Measurements from ENCODE around the gene MYO7A. TPM values are rescaled to one million over a fixed set of nuclear protein-coding genes. Genes with fewer than 3 reads are reported as not detected.
A peak's percentile ranks its signal among the peaks of the same experiment; 100 is the strongest.

Gene MYO7A
- total RNA-seq, 1 donor from 2014 or later: 4.6 TPM

GRCh38 chr11:77111946-77112345, 16.1 kb upstream of the MYO7A start:
- no peak for DNase-seq (ENCODE audit: low read depth in 2 of 2)

- DNase-seq (ENCODE audit: low read depth in 2 of 2): no peak
These were observed 15.2 kb upstream of the MYO7A start for GRCh38 chr11:77112641-77113381.

GRCh38 chr11:77113382-77114088, 14.5 kb upstream of the MYO7A start:
- peak; percentile 42 to 46 for DNase-seq (ENCODE audit: low read depth in 2 of 2)

- no peak for DNase-seq (ENCODE audit: low read depth in 2 of 2)
These were observed 14.0 kb upstream of the MYO7A start for GRCh38 chr11:77114089-77114463.

GRCh38 chr11:77115181-77115611, 12.8 kb upstream of the MYO7A start:
- peak in 1 of 2 donors; percentile 14 for DNase-seq (ENCODE audit: low read depth in 2 of 2)

GRCh38 chr11:77115956-77116355, 12.1 kb upstream of the MYO7A start:
- DNase-seq (ENCODE audit: low read depth in 2 of 2): no peak

GRCh38 chr11:77117492-77117891, 10.6 kb upstream of the MYO7A start:
- no peak for DNase-seq (ENCODE audit: low read depth in 2 of 2)

- no peak for DNase-seq (ENCODE audit: low read depth in 2 of 2)
These were observed 10.0 kb upstream of the MYO7A start for GRCh38 chr11:77118086-77118485.

- no peak for DNase-seq (ENCODE audit: low read depth in 2 of 2)
These were observed 9.1 kb upstream of the MYO7A start for GRCh38 chr11:77118971-77119370.

GRCh38 chr11:77119531-77119936, 8.5 kb upstream of the MYO7A start:
- DNase-seq (ENCODE audit: low read depth in 2 of 2): no peak

GRCh38 chr11:77120571-77120970, 7.5 kb upstream of the MYO7A start:
- DNase-seq (ENCODE audit: low read depth in 2 of 2): no peak

GRCh38 chr11:77121096-77121640, 6.9 kb upstream of the MYO7A start:
- DNase-seq (ENCODE audit: low read depth in 2 of 2): no peak

GRCh38 chr11:77121876-77122575, 6.0 kb upstream of the MYO7A start:
- DNase-seq (ENCODE audit: low read depth in 2 of 2): no peak

GRCh38 chr11:77122576-77123212, 5.4 kb upstream of the MYO7A start:
- no peak for DNase-seq (ENCODE audit: low read depth in 2 of 2)

- DNase-seq (ENCODE audit: low read depth in 2 of 2): no peak
These were observed 4.5 kb upstream of the MYO7A start for GRCh38 chr11:77123591-77123990.

GRCh38 chr11:77124041-77124440, 4.0 kb upstream of the MYO7A start:
- DNase-seq (ENCODE audit: low read depth in 2 of 2): no peak

- no peak for DNase-seq (ENCODE audit: low read depth in 2 of 2)
These were observed 3.6 kb upstream of the MYO7A start for GRCh38 chr11:77124488-77124887.

GRCh38 chr11:77125191-77125590, 2.9 kb upstream of the MYO7A start:
- DNase-seq (ENCODE audit: low read depth in 2 of 2): no peak

GRCh38 chr11:77125695-77126094, 2.4 kb upstream of the MYO7A start:
- DNase-seq (ENCODE audit: low read depth in 2 of 2): no peak

GRCh38 chr11:77126156-77126775, 1.8 kb upstream of the MYO7A start:
- no peak for DNase-seq (ENCODE audit: low read depth in 2 of 2)

- DNase-seq (ENCODE audit: low read depth in 2 of 2): no peak
These were observed 1.2 kb upstream of the MYO7A start for GRCh38 chr11:77126861-77127234.
